OCI-LY1 (cell line): ENCODE measurements around the gene LMX1A.

ENCODE experiments used
- H2AFZ ChIP-seq: fragments of 200-600 bp; sonication (generic), shearing (Covaris generic); 2 replicates; pipeline ENCODE4 v1.6.0; 2014; ENCODE audit warnings: antibody characterized with exemption, mild to moderate bottlenecking, low read length
- H3F3A ChIP-seq: fragments of 200-600 bp; sonication (generic), shearing (Covaris generic); 2 replicates; pipeline ENCODE4 v1.6.0; 2014; ENCODE audit warnings: mild to moderate bottlenecking, antibody characterized with exemption, low read length, moderate library complexity; ENCODE audit not compliant: insufficient read depth
- H3K27ac ChIP-seq: fragments of 200-600 bp; sonication (generic); 2 replicates; pipeline ENCODE4 v1.5.1; 2014; ENCODE audit warnings: low read length, mixed run types, mild to moderate bottlenecking, low read depth; ENCODE audit not compliant: poor library complexity, severe bottlenecking
- H3K27me3 ChIP-seq: fragments of 200-600 bp; sonication (generic); 2 replicates; pipeline ENCODE4 v1.6.0; 2014; ENCODE audit warnings: antibody characterized with exemption, mild to moderate bottlenecking, low read length, moderate library complexity; ENCODE audit not compliant: insufficient read depth
- H3K36me3 ChIP-seq: fragments of 200-600 bp; sonication (generic); 2 replicates; pipeline ENCODE4 v1.6.1; 2014; ENCODE audit warnings: mild to moderate bottlenecking, antibody characterized with exemption, low read length, moderate library complexity, mixed read lengths; ENCODE audit not compliant: insufficient read depth
- H3K4me1 ChIP-seq: fragments of 200-600 bp; sonication (generic); 2 replicates; pipeline ENCODE4 v1.5.1; 2014; ENCODE audit warnings: mild to moderate bottlenecking, low read length, moderate library complexity; ENCODE audit not compliant: insufficient read depth, severe bottlenecking
- H3K4me2 ChIP-seq: fragments of 200-600 bp; sonication (generic), shearing (Covaris generic); 2 replicates; pipeline ENCODE4 v1.6.1; 2014; ENCODE audit warnings: low read length
- H3K4me3 ChIP-seq: fragments of 200-600 bp; sonication (generic); 2 replicates; pipeline ENCODE4 v1.5.1; 2014; ENCODE audit warnings: low read length, low read depth, mild to moderate bottlenecking, mixed read lengths; ENCODE audit not compliant: poor library complexity, severe bottlenecking
- H3K79me2 ChIP-seq: fragments of 200-600 bp; shearing (Covaris generic); 2 replicates; pipeline ENCODE4 v1.6.1; 2016; ENCODE audit warnings: mixed run types, low read length, mixed read lengths; ENCODE audit not compliant: insufficient read depth
- H3K9ac ChIP-seq: fragments of 200-600 bp; sonication (generic), shearing (Covaris generic); 2 replicates; pipeline ENCODE4 v1.6.1; 2014; ENCODE audit warnings: mild to moderate bottlenecking, low read length, mixed read lengths
- H3K9me2 ChIP-seq: fragments of 200-600 bp; sonication (generic), shearing (Covaris generic); 2 replicates; pipeline ENCODE4 v1.6.1; 2014; ENCODE audit warnings: low read depth, mild to moderate bottlenecking, low read length, mixed read lengths
- H3K9me3 ChIP-seq: fragments of 200-600 bp; shearing (Covaris generic); 2 replicates; pipeline ENCODE4 v1.6.1; 2014; ENCODE audit warnings: low read length, mixed read lengths
- H4K20me1 ChIP-seq: fragments of 200-600 bp; sonication (generic), shearing (Covaris generic); 2 replicates; pipeline ENCODE4 v1.6.0; 2016; ENCODE audit warnings: mild to moderate bottlenecking, low read length; ENCODE audit not compliant: insufficient read depth
- EZH2 ChIP-seq: fragments of 200-600 bp; sonication (generic), shearing (Covaris generic); IDR thresholded peaks from 2 replicates; pipeline ENCODE4 v1.8.0; 2017; ENCODE audit warnings: borderline replicate concordance, mixed run types, mild to moderate bottlenecking, antibody characterized with exemption, low read length, moderate library complexity, mixed read lengths
- TF ChIP-seq, protein P1 (sequence below): fragments of 200-600 bp; sonication (generic), shearing (Covaris generic); IDR thresholded peaks from 2 replicates; pipeline ENCODE4 v1.5.1; 2017; ENCODE audit warnings: mild to moderate bottlenecking, antibody characterized with exemption, low read length, moderate library complexity, mixed read lengths

The LMX1A gene

DNA sequence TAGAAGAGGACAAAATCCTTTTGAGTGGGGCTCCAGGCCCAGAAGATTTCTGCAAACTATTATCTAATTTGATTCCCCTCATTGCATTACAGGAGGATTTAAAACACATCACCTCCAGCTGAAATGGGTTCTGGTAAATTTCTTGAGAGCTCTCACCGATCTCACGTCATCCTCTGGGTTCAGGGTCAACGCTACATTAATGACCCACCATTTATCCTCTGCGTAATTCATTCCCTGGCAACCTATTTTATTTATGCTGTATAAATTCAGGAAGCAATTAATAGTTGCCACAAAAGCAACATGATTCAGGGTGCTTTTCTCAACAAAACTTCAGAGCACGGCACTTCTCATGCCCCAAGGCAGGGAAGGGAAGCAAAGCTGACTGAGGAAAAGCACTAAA lies 38.9 kb downstream of the LMX1A start:
- Histone ChIP-seq H3K4me2 (no peak overlapping the region), H3K36me3 (no peaks in the 10 kb centered on the region), H3K4me3 (no peak overlapping the region), H3K9me2 (no peaks in the 10 kb centered on the region), H3K9me3 (no peaks in the 10 kb centered on the region), H3K4me1 (no peaks in the 10 kb centered on the region), H3K9ac (no peak overlapping the region), H3F3A (no peaks in the 10 kb centered on the region), H3K27me3 (no peaks in the 10 kb centered on the region), H4K20me1 (no peaks in the 10 kb centered on the region), H3K27ac (no peak overlapping the region), H3K79me2 (no peaks in the 10 kb centered on the region), H2AFZ (no peak overlapping the region)
- TF ChIP-seq EZH2 = no peak
- TF ChIP-seq, protein P1, sequence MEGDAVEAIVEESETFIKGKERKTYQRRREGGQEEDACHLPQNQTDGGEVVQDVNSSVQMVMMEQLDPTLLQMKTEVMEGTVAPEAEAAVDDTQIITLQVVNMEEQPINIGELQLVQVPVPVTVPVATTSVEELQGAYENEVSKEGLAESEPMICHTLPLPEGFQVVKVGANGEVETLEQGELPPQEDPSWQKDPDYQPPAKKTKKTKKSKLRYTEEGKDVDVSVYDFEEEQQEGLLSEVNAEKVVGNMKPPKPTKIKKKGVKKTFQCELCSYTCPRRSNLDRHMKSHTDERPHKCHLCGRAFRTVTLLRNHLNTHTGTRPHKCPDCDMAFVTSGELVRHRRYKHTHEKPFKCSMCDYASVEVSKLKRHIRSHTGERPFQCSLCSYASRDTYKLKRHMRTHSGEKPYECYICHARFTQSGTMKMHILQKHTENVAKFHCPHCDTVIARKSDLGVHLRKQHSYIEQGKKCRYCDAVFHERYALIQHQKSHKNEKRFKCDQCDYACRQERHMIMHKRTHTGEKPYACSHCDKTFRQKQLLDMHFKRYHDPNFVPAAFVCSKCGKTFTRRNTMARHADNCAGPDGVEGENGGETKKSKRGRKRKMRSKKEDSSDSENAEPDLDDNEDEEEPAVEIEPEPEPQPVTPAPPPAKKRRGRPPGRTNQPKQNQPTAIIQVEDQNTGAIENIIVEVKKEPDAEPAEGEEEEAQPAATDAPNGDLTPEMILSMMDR = no peak

GRCh38 chr1:165316153-165316772 lies 40.3 kb downstream of the LMX1A start:
- H3K4me3 ChIP-seq = no peak overlapping the region
- H3K79me2 ChIP-seq = no peaks in the 10 kb centered on the region
- no peak overlapping the region for H3K4me2 ChIP-seq
- H3K36me3 ChIP-seq = no peaks in the 10 kb centered on the region
- no peak for TF ChIP-seq EZH2
- TF ChIP-seq, protein P1 = no peak
- H3F3A ChIP-seq = no peaks in the 10 kb centered on the region
- H2AFZ ChIP-seq = no peak overlapping the region
- no peaks in the 10 kb centered on the region for H3K9me3 ChIP-seq
- H3K9ac ChIP-seq = no peak overlapping the region
- no peak overlapping the region for H3K27ac ChIP-seq
- no peaks in the 10 kb centered on the region for H3K4me1 ChIP-seq
- H3K9me2 ChIP-seq = no peaks in the 10 kb centered on the region
- no peaks in the 10 kb centered on the region for H4K20me1 ChIP-seq
- H3K27me3 ChIP-seq = no peaks in the 10 kb centered on the region

- no peaks in the 10 kb centered on the region for H4K20me1 ChIP-seq
- H3K79me2 ChIP-seq = no peaks in the 10 kb centered on the region
- H3K4me1 ChIP-seq = no peaks in the 10 kb centered on the region
- H2AFZ ChIP-seq = no peak overlapping the region
- no peak overlapping the region for H3K27ac ChIP-seq
- no peak overlapping the region for H3K9ac ChIP-seq
- no peaks in the 10 kb centered on the region for H3K9me3 ChIP-seq
- H3F3A ChIP-seq = no peaks in the 10 kb centered on the region
- H3K36me3 ChIP-seq = no peaks in the 10 kb centered on the region
- H3K9me2 ChIP-seq = no peaks in the 10 kb centered on the region
- no peak overlapping the region for H3K4me3 ChIP-seq
- H3K27me3 ChIP-seq = no peaks in the 10 kb centered on the region
- no peak overlapping the region for H3K4me2 ChIP-seq
- TF ChIP-seq, protein P1 = no peak
- no peak for TF ChIP-seq EZH2
Observed at GRCh38 chr1:165315481-165315880, 41.0 kb downstream of the LMX1A start.
